Adrenal gland (tissue), 5 donors: ENCODE data around the gene PCLO.

Source experiments
- CTCF ChIP-seq, 6 experiments: fragments of 450-650 bp in 4 of 6; fragments of 200-600 bp in 2 of 6; sonication (generic) in 1 of 6; IDR thresholded peaks; 1 replicate in 5 of 6; 2 replicates in 1 of 6; pipeline versions ENCODE4 v1.5.1 to v1.8.0; 2016 to 2021; ENCODE audit warnings: antibody characterized with exemption in 6 of 6, mild to moderate bottlenecking in 2 of 6, moderate library complexity in 1 of 6
- POLR2A ChIP-seq, 2 donors: fragments of 450-650 bp; IDR thresholded peaks; one replicate each; pipeline ENCODE4 v1.6.1; 2017; ENCODE audit warnings: antibody characterized with exemption in 2 of 2, mild to moderate bottlenecking in 2 of 2, moderate library complexity in 1 of 2
- donor health status: DM: no; HTN: no; CAD: no.

GRCh38 chr7:83096065-83096580 lies 66.6 kb downstream of the PCLO start:
- TF ChIP-seq CTCF (IDR thresholded peaks at IDR 0.05) (no peak), POLR2A (IDR thresholded peaks at IDR 0.05) (no peak)
